ENCODE results near the gene DAAM1.

DNA sequence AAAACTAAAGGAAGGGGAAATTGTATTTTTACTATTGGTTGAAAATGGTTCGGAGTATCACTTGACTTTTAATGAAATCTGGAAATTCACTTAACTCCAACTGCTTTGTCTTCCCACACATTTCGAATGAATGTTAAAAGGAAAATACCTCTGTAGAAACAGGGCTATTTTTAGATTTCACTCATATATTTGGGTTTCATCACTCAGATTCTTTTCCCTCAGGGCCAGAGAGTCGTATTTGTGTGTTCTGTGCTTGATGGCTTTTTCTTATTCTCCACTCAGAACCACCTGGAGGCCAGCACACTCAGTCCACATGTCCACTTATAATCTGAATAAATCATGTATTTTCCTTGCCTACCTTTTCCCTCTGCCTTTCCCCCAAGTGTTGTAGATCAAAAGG lies 40.0 kb downstream of the DAAM1 start:
- TF ChIP-seq, protein P1, sequence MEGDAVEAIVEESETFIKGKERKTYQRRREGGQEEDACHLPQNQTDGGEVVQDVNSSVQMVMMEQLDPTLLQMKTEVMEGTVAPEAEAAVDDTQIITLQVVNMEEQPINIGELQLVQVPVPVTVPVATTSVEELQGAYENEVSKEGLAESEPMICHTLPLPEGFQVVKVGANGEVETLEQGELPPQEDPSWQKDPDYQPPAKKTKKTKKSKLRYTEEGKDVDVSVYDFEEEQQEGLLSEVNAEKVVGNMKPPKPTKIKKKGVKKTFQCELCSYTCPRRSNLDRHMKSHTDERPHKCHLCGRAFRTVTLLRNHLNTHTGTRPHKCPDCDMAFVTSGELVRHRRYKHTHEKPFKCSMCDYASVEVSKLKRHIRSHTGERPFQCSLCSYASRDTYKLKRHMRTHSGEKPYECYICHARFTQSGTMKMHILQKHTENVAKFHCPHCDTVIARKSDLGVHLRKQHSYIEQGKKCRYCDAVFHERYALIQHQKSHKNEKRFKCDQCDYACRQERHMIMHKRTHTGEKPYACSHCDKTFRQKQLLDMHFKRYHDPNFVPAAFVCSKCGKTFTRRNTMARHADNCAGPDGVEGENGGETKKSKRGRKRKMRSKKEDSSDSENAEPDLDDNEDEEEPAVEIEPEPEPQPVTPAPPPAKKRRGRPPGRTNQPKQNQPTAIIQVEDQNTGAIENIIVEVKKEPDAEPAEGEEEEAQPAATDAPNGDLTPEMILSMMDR (IDR thresholded peaks at IDR 0.05; ENCODE audit: borderline replicate concordance, extremely low read depth, low read length, poor library complexity, severe bottlenecking) = no peak
- no peak for TF ChIP-seq EZH2 (IDR thresholded peaks at IDR 0.05; ENCODE audit: borderline replicate concordance, low read depth, low read length, severe bottlenecking)
